HG03520 (cell line): Measurements from ENCODE around the gene FCHSD2.
"Not testable (repeated sequence)": the region's sequence is repeated elsewhere in the genome, so short reads cannot be mapped to it uniquely, and the experiment has no call there.

Source experiments
- ATAC-seq: cut with Tn5 transposase; IDR thresholded peaks from one replicate; pipeline ENCODE4 v1.9.1; 2021; ENCODE audit warnings: mild to moderate bottlenecking, moderate library complexity; ENCODE audit not compliant: unreplicated experiment

FCHSD2 gene

DNA sequence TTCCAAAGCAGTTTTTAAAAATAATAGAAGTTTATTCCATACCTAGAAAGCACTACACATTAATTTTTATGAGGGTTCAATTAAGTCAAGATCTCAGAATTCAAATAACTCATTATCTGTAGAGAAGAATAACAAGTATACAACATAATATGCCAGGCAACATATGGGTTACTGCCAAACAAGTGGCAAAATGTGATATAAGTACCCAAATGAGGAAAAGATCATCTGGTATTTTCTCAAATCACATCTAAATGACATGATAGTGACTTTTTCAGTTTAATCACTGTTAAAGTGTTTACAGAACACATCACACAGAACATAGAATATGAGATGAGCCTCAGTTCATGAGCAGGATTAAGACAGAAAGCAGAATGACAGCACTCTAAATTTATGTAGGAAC is 123.3 kb downstream of the FCHSD2 start:
- ATAC-seq = no peak

DNA sequence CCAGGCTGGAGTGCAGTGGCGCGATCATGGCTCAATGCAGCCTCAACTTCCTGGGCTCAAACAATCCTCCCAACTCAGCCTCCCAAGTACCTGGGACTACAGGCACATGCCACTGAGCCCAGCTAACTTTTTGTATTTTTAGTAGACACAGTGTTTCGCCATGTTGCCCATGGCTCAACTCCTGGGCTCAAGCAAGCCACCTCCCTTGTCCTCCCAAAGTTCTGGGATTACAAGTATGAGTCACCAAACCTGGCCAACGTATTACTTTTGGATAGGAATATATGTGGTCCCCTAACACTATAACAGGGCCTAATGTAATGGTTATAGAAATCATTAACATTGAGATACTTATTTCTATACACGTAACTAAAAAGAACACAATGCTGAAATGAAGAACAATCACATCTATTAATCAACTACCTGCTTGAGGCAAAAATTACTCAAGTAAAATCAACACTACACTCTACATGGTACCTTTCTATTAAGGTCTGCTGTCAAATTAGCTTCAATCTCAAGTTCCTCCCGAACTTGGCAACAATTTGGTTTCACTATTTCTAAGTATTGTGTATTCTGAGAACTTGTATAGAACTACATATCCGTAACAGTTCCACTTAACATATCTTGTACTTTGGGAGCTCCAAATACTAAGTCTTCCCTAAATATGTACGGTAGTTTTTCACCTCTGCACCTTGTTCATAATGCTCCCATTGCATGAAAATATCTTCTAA is 124.9 kb downstream of the FCHSD2 start:
- no peak for ATAC-seq

DNA sequence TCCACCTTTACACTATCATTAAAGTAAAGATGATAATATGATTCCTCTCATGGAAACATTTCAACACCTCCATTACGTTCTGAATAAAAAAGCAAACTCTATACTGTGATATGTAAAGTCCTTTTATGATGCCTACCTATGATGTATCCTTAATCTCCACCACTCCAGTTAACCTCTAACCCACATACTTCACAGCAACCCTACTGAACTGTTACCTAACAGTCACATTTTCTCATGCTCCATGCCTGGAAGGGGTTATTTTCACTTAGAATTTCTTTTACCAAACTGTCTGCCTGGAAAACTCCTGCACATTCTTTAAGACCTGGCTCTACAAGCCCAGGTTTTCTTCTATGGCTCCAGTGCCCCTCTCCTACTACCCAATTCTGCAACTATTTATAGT is 129.1 kb downstream of the FCHSD2 start:
- ATAC-seq = no peak

DNA sequence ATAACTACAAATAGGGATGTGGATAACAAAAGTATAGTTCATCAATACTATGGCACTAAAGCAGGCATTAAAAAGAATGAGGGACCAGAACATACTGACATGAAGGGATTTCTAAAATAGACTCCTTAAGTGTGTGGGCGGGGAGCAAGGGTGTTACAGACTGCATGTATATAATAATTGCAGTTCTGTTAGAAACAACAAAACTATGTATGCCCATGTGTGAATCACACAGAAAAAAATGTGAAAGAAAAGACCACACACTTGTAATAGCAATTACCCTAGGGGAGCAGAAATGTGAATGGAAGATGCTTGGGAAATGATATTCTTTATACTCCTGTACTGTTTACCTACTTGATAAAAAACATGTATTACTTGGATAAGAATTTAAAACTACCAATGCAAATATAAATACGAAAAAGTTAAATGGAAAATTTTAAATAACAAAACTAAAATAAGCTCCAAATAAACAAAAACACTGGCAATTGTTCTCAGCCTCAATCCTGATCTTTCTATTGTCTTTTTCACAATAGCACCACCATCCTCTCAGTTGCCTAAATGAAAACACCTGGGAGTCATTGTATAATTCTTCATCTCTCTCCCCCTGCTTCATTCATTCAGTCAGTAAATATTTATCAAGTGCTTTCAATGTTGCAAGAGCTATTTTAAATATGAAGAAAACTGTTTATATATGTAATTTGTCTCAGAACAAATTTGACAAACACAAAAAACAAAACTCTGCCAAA is 129.8 kb downstream of the FCHSD2 start:
- no peak for ATAC-seq

DNA sequence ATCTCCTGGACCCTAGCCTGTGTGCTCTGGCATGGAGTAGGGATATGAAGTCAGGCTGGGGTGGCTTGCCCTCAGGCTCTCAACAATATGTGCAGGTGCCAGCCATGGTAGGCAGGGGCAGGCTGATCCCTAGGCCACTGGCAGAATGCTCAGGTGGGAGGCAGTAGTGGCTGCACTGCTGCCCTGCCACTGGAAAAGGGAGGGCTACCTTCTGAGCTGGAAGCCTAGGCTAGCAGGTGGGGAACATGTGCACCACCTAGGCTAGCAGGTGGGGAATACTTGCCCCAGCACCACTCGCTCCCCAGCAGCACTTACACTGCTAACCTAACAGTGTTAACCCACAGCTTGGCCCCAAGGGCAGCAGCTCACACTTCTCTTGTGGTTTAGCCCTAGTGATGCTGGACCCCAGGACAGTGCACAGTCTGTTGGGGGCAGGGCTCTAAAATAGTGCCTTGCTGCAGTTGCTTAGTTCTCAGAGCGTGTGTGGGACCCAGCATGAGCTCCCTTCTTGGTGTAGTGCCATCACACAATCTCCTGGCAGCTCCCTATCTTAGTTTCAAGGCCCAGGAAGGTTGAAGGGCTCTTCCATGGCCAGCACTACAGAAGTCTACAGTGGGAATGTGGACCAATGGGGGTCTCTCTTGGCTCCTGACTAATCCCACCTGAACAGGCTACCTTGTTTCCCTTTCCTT is 130.8 kb downstream of the FCHSD2 start:
- ATAC-seq = no peak

DNA sequence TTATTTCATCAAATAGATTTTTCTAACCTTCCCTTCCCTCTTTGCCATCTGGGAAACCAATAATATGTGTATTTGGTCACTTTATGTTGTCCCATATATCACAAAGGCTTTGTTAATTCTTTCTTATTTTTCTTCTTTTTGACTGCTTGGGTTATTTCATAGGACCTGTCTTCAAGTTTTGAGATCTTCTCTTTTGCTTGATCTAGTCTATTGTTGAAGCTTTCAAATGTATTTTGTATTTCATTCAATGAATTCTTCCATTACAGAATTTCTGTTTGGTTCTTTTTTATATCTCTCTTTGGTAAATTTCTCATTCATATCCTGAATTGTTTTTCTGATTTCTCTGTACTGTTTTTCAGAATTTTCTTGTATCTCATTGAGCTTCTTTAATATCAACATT is 132.1 kb downstream of the FCHSD2 start:
- no peak for ATAC-seq

DNA sequence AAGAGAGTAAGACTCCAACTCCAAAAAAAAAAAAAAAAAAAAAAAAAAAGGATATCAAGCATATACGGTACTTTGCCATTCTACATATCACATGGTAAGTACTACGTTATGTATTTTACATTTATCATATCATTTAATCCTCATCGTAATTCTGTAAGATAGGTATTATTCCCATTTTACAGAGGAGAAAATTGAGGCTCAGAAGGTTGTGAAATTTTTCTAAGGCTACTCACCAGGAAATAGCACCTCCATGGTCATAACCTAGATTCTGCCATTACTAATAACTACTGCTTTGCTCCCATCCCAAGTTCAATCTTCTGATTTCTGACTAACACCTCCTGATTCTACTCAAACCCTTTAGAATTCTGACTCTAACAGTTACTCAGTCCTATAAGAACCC is 138.0 kb downstream of the FCHSD2 start:
- ATAC-seq = no peak

DNA sequence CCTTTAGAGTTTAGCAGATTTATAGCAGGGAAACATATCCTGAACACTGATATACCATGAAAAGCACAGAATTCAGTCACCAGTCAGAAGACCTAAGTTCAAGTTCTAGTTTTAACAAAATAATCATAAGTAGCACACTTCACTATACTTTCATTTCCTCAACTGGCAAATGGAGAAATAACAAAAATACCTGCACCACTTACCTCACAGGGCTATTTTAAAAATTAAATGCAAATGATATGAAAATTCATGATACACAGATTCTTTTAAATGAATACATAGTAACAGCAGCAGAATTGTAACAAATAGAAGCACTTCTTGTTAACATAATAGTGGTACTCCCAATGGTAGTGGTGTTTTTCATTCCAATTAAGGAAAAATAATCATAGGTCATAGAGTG is 139.0 kb downstream of the FCHSD2 start:
- ATAC-seq = no peak

DNA sequence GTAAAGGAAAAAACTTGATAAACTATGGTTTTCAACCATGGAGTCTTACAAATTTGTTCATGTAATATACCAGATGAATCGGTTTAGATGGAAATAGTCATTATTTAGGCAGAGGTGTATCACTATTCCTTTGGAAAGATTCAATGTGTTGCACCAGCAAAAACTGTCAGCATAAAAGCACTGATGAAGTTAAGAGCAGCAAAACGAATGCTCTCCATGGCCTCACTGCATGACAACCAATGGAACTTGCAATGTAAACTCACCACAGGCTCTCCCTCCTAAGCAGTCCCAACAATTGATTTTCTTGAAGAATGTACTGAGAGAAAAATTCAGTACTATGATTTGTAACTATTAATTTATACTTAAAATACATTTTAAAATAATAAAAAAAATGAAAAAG is 139.9 kb downstream of the FCHSD2 start:
- no peak for ATAC-seq

DNA sequence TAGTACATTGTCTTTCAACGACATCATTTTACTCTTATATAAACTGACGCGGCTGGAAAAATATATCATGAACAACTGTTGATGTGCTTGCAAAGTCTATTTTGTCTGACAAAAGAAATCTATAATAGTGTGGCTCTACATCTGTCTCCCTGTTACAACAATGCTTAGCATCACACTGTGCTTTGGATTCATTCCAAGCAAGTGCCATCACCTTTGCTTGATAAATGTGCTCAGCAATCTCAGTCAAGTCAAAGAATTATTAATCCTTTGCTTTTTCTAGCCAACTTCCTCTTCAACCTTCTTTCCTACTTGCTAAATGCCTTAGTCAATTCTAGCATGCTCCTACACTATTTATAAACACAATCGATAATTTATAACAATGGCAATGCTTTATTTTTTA is 140.5 kb downstream of the FCHSD2 start:
- no peak for ATAC-seq

DNA sequence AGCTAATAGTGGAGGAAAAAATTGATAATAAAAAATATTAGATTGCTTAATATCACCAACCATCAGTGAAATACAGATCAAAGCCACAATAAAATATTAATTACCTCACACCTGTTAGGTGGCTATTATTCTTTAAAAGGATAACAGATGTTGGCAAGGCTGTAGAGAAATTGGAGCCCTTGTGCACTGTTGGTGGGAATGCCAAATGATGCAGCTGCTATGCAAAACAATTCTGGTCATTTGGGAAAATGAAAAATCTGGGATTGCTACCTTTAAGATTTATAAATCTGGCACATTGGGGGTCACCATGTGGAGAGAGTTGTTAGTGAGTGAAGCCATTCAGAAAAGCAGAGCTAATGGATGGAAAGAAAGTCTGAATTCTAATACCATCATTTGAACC is 143.4 kb downstream of the FCHSD2 start:
- no peak for ATAC-seq

DNA sequence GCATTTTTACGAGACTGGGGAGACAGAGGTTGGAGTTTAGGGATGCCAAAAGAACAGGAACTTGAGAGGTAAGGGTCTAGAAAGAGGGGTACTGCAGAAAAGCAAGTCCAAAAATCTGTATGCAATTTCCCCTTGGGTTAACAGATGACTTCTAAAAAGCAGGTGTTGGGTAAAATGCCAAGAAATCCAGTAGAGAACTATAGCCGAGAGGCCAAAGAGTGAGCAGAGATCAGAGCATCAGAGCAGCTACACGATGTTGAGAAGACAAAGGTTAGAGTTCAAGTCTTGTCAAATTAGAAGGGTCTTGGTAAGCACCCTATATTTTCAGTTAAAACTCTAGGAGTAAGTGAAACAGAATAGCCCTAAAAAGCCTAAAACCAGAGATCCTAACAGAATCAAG is 145.2 kb downstream of the FCHSD2 start:
- no peak for ATAC-seq

DNA sequence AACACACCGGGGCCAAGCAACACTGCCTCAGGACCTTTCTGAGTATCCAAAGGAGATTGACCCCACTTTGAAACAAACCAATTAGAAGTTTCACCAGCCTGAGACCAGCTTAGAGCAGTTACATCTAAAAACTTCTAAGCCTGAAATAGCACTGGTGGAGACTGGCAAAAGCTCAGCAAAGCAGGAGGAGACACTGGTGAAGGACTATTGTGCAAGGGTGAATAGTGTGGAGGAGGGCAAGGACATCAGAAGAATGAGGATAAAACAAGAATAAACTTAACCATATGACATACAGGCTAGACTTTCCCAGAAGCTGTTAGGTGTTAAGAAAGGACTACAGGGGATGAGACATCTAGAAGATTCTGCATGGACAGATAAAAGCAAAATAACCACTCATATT is 152.4 kb downstream of the FCHSD2 start:
- ATAC-seq = no peak

DNA sequence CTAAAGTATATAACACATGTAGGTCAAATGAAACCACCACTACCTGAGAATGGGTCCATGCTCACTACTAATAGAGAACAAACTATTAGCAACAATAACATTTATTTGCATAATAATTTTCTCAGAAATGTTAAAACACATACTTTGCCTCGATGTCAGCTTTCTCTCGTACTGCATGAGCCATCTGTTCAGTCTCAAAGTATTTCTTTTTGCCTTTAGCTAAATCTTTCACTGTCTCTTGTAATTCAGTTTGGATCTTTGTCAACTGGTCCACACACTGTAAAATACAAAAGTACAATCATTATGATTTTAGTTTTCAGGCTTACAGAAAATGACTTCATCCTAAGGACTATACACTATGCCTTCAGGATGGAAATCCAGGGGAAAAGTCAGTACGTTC is 153.3 kb downstream of the FCHSD2 start:
- no peak for ATAC-seq

DNA sequence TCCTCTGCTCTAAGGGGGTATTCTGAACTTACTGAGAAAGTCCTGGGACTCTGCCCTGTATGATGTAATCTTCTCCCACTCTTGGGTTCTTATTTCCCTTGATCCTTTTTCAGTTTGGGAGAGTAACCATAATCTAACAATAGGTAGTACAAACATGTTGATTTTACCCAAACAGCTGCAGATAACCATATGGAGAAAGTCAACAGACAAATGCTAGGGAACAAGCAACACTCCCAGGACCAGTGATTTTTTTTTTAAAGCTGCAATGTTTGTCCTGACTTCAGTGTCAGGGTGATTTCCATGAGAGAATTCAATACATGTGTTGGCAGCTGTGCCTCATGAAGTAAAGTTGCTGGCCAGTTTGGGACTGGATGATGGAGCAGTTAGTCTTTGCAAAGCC is 156.5 kb downstream of the FCHSD2 start:
- ATAC-seq = no peak

DNA sequence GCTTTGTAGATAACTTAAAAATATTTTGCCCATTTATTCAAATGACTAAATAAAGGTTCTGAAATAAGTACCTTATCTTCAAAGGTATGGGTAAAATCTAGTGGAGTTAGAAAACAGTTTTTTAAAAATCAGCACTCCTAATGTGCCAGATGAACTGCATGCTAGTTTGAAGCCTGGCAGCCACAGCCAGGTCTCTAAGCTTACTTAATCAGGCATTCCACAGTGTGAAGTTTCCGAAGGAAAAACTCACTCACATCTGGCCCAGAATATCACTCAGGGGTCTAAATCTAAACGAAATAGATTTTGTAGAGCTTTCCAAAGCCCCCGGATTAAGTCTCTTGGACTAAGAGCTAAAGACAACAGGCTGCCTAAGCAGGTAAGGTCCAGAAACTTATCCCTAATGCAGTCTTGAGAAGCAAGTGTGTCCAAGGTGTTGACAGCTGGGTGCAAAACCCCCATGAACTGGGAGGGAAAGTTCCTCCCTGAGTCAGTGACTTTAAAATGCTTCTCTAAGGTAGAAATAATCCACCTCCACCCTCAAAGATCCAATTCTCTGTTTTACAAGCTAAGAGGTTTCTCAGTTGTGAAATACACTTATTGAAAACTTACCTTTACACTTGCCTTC is 157.6 kb downstream of the FCHSD2 start:
- no peak for ATAC-seq

DNA sequence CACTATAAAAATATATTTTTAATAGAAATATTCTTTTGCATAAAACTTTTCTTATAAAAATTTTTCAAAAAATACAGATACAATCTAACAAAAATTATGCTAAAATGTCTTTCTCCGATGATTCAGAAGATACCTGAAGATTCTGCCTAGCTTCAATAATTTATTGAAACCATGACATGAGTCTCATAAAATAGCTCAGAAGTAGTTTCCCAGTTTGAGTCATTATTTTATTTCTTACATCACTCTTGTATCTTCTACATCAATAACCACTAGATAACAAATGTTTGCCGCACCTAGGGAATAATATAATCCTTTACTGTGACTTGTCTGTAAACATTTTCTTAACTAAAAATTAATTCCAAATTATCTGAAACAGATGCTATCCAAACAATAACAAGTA is 158.6 kb downstream of the FCHSD2 start:
- ATAC-seq = no peak

DNA sequence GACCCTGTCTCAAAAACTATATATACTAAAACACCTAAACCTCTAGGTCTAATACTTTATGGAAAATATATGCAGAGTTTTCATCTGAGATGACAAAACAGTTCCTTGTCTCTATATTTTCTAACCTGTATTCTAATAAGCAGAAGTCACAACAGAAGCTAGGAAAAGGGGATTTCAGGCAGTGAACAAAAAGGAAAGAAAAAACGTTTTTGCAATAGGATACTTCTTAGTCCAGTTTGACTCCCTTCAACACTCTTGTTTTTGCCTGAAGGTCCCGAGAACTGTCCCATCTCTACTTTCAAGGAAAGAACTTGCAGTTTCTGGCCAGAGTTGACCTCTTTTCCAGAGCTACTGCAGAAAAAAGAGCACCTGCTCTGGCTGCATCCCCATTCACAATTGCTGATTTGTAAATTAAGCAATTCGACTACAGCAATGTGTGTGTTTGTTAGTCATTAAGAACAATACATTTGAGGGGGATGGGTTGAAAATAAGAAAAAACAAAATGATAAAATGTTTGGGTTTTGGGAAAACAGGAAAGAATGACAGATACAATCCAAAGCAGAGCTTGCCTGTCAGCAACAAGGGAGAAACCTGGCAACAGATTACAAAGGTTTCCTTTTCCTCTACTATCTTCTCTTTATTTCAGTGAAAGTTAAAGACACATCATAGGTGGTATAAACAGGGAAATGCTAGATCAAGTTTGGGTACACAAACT is 160.0 kb downstream of the FCHSD2 start:
- ATAC-seq = no peak

DNA sequence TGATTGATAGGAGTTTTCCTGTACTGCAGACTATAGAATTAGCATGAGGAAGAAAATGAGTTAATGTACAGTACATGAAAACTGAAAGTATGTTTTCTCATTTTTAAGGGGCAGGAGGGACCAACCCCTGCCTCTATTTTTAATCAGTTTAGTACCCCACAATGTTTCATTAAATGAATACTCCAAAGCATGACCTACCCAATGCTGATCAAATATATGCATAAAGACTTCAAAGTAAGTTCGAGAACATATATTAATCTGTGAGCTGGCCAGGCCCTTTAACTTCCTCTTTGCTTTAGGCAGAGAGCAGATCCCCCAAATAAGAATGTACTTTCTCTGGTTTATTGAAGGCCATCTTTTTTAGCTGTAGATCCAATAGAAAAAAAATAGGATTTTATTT is 161.0 kb downstream of the FCHSD2 start:
- no peak for ATAC-seq

DNA sequence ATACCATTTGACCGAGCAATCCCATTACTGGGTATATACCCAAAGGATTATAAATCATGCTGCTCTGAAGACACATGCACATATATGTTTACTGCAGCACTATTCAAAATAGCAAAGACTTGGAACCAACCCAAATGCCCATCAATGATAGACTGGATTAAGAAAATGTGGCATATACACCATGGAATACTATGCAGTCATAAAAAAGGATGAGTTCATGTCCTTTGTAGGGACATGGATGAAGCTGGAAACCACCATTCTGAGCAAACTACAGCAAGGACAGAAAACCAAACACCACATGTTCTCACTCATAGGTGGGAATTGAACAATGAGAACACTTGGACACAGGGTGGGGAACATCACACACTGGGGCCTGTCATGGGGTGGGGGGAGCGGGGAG is 164.3 kb downstream of the FCHSD2 start:
- ATAC-seq = not testable (repeated sequence)

DNA sequence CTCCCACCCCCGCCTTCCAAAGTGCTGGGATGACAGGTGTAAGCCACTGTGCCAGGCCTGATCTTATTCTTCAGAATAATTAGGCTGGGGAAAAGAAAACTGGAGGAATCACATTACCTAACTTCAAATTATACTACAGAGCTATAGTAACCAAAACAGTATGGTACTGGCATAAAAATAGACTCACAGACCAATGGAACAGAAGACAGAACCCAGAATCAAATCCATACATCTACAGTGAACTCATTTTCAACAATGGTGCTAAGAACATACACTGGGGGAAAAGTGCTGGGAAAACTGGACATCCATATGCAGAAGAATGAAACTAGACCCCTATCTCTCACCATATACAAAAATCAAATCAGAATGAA is 165.6 kb downstream of the FCHSD2 start:
- not testable (repeated sequence) for ATAC-seq
